MCF 10A (cell line): ENCODE data around the gene HNRNPU. TPM values are rescaled to one million over a fixed set of nuclear protein-coding genes. Genes with fewer than 3 reads are reported as not detected.

Experiments
- Bru-seq: library from RNA; stranded (reverse); fragments of 400-500 nt; gene quantifications from one replicate; lab custom pipeline; 2021; lab: Mats Ljungman, UMichigan
- BruChase-seq, 2 experiments: library from RNA; stranded (reverse); fragments of 400-500 nt; gene quantifications; one replicate each; lab custom pipeline; 2021; lab: Mats Ljungman, UMichigan
- BruUV-seq: library from RNA; stranded (reverse); fragments of 400-500 nt; replicated peaks from 2 replicates; lab custom pipeline; 2021; lab: Mats Ljungman, UMichigan
- CTCF ChIA-PET: fragments of 300-600 bp; sonication (Branson Sonifier 250); formaldehyde crosslinking; extraction: SDS; loops from one replicate; lab custom pipeline; 2021; ENCODE audit warnings: antibody characterized with exemption, inconsistent platforms; lab: Yijun Ruan, JAX
- POLR2A ChIA-PET: fragments of 300-600, 350-650 bp; sonication (Branson Sonifier 250); formaldehyde crosslinking; extraction: SDS; loops from one replicate; lab custom pipeline; 2020; ENCODE audit warnings: antibody characterized with exemption, inconsistent platforms; lab: Yijun Ruan, JAX
- DNase-seq: peaks from one replicate; pipeline ENCODE4 v3.0.0-alpha.2; 2018; ENCODE audit not compliant: unreplicated experiment
- H3K27ac Mint-ChIP-seq: one replicate; pipeline ENCODE4 v1.8.0; 2022; ENCODE audit warnings: mild to moderate bottlenecking, low read depth, mixed read lengths; ENCODE audit not compliant: unreplicated experiment
- H3K27me3 Mint-ChIP-seq: one replicate; pipeline ENCODE4 v1.8.0; 2022; ENCODE audit warnings: mixed read lengths; ENCODE audit not compliant: insufficient read depth, unreplicated experiment
- H3K36me3 Mint-ChIP-seq: one replicate; pipeline ENCODE4 v1.8.0; 2022; ENCODE audit warnings: mild to moderate bottlenecking, moderate library complexity, mixed read lengths; ENCODE audit not compliant: insufficient read depth, unreplicated experiment
- H3K4me1 Mint-ChIP-seq: one replicate; pipeline ENCODE4 v1.8.0; 2022; ENCODE audit warnings: mixed read lengths; ENCODE audit not compliant: insufficient read depth, unreplicated experiment
- H3K4me3 Mint-ChIP-seq: one replicate; pipeline ENCODE4 v1.8.0; 2022; ENCODE audit warnings: mild to moderate bottlenecking, moderate library complexity, mixed read lengths; ENCODE audit not compliant: unreplicated experiment
- H3K9me3 Mint-ChIP-seq: one replicate; pipeline ENCODE4 v1.8.0; 2022; ENCODE audit warnings: mixed read lengths; ENCODE audit not compliant: unreplicated experiment
- CTCF ChIP-seq: fragments of 200-600 bp; IDR thresholded peaks from one replicate; pipeline ENCODE4 v1.8.0; 2022; ENCODE audit warnings: antibody characterized with exemption, mild to moderate bottlenecking; ENCODE audit not compliant: unreplicated experiment
- intact Hi-C: fragments of 100-400 bp; cut with micrococcal nuclease; formaldehyde crosslinking; loops from 2 replicates; pipeline ENCODE4 v1.14.1; 2022
- long read RNA-seq: library from polyadenylated mRNA; stranded (forward); transcript quantifications from one replicate; pipeline ENCODE4 v2.0.0, GENCODE V29; 2022
- total RNA-seq: library from RNA; stranded (reverse); gene quantifications from 2 replicates; pipeline ENCODE4 v1.2.3, GENCODE V29; 2022

HNRNPU gene
- total RNA-seq (454 and 572 TPM in 2 replicates), Bru-seq, nascent RNA (percentile 100 among the genes with signal in this experiment), BruChase-seq, experiment 1, labeled RNA remaining after a 6-hour chase (percentile 99 among the genes with signal in this experiment), BruChase-seq, experiment 2, labeled RNA remaining after a 2-hour chase (percentile 100 among the genes with signal in this experiment)
- long read RNA-seq, full-length matches to known transcripts, result 1,393 of 1,483 reads
- long read RNA-seq, partial matches to known transcripts, result 27 of 1,483 reads
- long read RNA-seq, other reads (novel, unspliced or antisense), result 63 of 1,483 reads

GRCh38 chr1:244864253-244865027 lies at the start of gene HNRNPU:
Gene HNRNPU (minus strand): TSS chr1:244864543. CDS start chr1:244864307, 236 bp downstream.
- POLR2A ChIA-PET, result interaction anchor here (0.6 to 25.5 kb wide), 43 partner anchors 10 to 1703 kb away, joined by 3 to 1456 read pairs (median 5); partner anchors contain the start of genes ADSS2, CEP170, CNST and COX20
- BruUV-seq, result no TSS peak
- CTCF ChIA-PET, result interaction anchor here (0.6 to 13.7 kb wide), 22 partner anchors 9 to 1707 kb away, joined by 3 to 174 read pairs (median 4); a partner anchor contains a TSS
- Mint-ChIP-seq H3K27me3 (no peaks in the 10 kb centered on the region), H3K4me3 (peak within 1 kb of the TSS; percentile 93), H3K36me3 (peaks cover 53% of the 10 kb centered on the region), H3K9me3 (no peaks in the 10 kb centered on the region), H3K4me1 (peaks cover 32% of the 10 kb centered on the region), H3K27ac (peak within 1 kb of the TSS; percentile 96)
- intact Hi-C loops, result no loop called here
- TF ChIP-seq CTCF, result peak; percentile 51
- DNase-seq, result peak; percentile 99

GRCh38 chr1:244913806-244914205 lies 49.5 kb upstream of the HNRNPU start:
- POLR2A ChIA-PET, result no interaction called here
- no peak overlapping the region for H3K27ac Mint-ChIP-seq
- CTCF ChIA-PET, result no interaction called here
- H3K9me3 Mint-ChIP-seq, result no peaks in the 10 kb centered on the region
- H3K4me3 Mint-ChIP-seq, result no peak overlapping the region
- no TSS peak for BruUV-seq
- intact Hi-C loops, result no loop called here
- H3K4me1 Mint-ChIP-seq, result peaks cover 6% of the 10 kb centered on the region
- no peaks in the 10 kb centered on the region for H3K27me3 Mint-ChIP-seq
- no peak for TF ChIP-seq CTCF
- DNase-seq, result no peak
- H3K36me3 Mint-ChIP-seq, result no peaks in the 10 kb centered on the region

GRCh38 chr1:244904119-244904518 lies 39.8 kb upstream of the HNRNPU start:
- Mint-ChIP-seq H3K4me1 (no peaks in the 10 kb centered on the region), H3K27me3 (no peaks in the 10 kb centered on the region), H3K36me3 (no peaks in the 10 kb centered on the region), H3K4me3 (no peak overlapping the region), H3K27ac (no peak overlapping the region), H3K9me3 (no peaks in the 10 kb centered on the region)
- no peak for DNase-seq
- ChIA-PET CTCF (interaction anchor here (0.7 to 1.0 kb wide), 2 partner anchors 71 to 138 kb away, joined by 4 read pairs; no protein-coding TSS in a partner anchor), POLR2A (no interaction called here)
- BruUV-seq, result no TSS peak
- no peak for TF ChIP-seq CTCF
- intact Hi-C loops, result no loop called here

GRCh38 chr1:244901400-244902015 lies 37.2 kb upstream of the HNRNPU start:
- Mint-ChIP-seq H3K4me3 (no peak overlapping the region), H3K36me3 (no peaks in the 10 kb centered on the region), H3K27me3 (no peaks in the 10 kb centered on the region), H3K4me1 (peaks cover 3% of the 10 kb centered on the region), H3K9me3 (no peaks in the 10 kb centered on the region), H3K27ac (no peak overlapping the region)
- intact Hi-C loops, result no loop called here
- BruUV-seq, result no TSS peak
- no peak for TF ChIP-seq CTCF
- no peak for DNase-seq
- ChIA-PET POLR2A (no interaction called here), CTCF (interaction anchor here (1.0 kb wide), 1 partner anchor 63 kb away, joined by 3 read pairs; no protein-coding TSS in a partner anchor)
